Immature natural killer cell (primary cell): Measurements from ENCODE around the gene NOL3. TPM values are rescaled to one million over a fixed set of nuclear protein-coding genes. Genes with fewer than 3 reads are reported as not detected.

Experiments used
- DNase-seq, 3 donors: peaks; one replicate each; pipeline ENCODE4 v3.0.0; 2022; ENCODE audit warnings: mixed read lengths in 1 of 3
- H3K27ac Mint-ChIP-seq, 6 donors: one replicate each; pipeline ENCODE4 v1.8.0; 2020; ENCODE audit warnings: mixed read lengths in 6 of 6, mild to moderate bottlenecking in 5 of 6, inconsistent platforms in 4 of 6, moderate library complexity in 3 of 6
- H3K27me3 Mint-ChIP-seq, 3 donors: one replicate each; pipeline ENCODE4 v1.8.0; 2020 to 2021; ENCODE audit warnings: low read depth in 3 of 3, mild to moderate bottlenecking in 3 of 3, mixed read lengths in 3 of 3, moderate library complexity in 3 of 3, inconsistent platforms in 1 of 3
- H3K36me3 Mint-ChIP-seq, 3 donors: one replicate each; pipeline ENCODE4 v1.8.0; 2020; ENCODE audit warnings: mixed read lengths in 3 of 3, inconsistent platforms in 2 of 3, mild to moderate bottlenecking in 2 of 3
- H3K4me1 Mint-ChIP-seq, 2 donors: one replicate each; pipeline ENCODE4 v1.8.0; 2020; ENCODE audit warnings: inconsistent platforms in 2 of 2, mild to moderate bottlenecking in 2 of 2, mixed read lengths in 2 of 2, moderate library complexity in 1 of 2
- H3K4me3 Mint-ChIP-seq, 5 donors: one replicate each; pipeline ENCODE4 v1.8.0; 2020; ENCODE audit warnings: mild to moderate bottlenecking in 5 of 5, mixed read lengths in 5 of 5, inconsistent platforms in 3 of 5, moderate library complexity in 3 of 5
- H3K9me3 Mint-ChIP-seq, 6 donors: one replicate each; pipeline ENCODE4 v1.8.0; 2020; ENCODE audit warnings: mild to moderate bottlenecking in 6 of 6, mixed read lengths in 6 of 6, inconsistent platforms in 4 of 6, moderate library complexity in 3 of 6
- polyA plus RNA-seq, 3 donors: library from polyadenylated mRNA; unstranded; fragments of 300-500 nt; fragmentation: Illumina TruSeq; gene quantifications; one replicate each; pipeline ENCODE4 v1.2.3, GENCODE V29; 2021

NOL3 gene
- polyA plus RNA-seq, 3 donors from 2014 or later: 0.18 to 0.47 TPM; not detected in 1

- Mint-ChIP-seq H3K4me1 (peaks cover 10% of the 10 kb centered on the region in 2 donors), H3K4me3 (peak within 1 kb of the TSS in 4 of 5 donors; percentile 4 to 74 (median 40)), H3K27me3 (peaks cover 2 to 9% (median 7%) of the 10 kb centered on the region in 3 donors), H3K9me3 (no peaks in the 10 kb centered on the region), H3K36me3 (no peaks in the 10 kb centered on the region), H3K27ac (peak within 1 kb of the TSS in 1 of 6 donors; percentile 45)
- peak; percentile 93 to 96 (median 95) for DNase-seq
Measured at GRCh38 chr16:67183627-67184452, 13.5 kb downstream of the NOL3 start, which contains the start of gene MATCAP1. MATCAP1 (minus strand) TSS chr16:67183963; CDS start chr16:67180610, 3,353 bp downstream.

- Mint-ChIP-seq H3K27ac (no peak overlapping the region), H3K4me1 (peaks cover 10% of the 10 kb centered on the region in 2 donors), H3K27me3 (peaks cover 2 to 11% (median 7%) of the 10 kb centered on the region in 3 donors), H3K9me3 (no peaks in the 10 kb centered on the region), H3K4me3 (peak overlapping the region in 4 of 5 donors; percentile 4 to 74 (median 40)), H3K36me3 (no peaks in the 10 kb centered on the region)
- DNase-seq: no peak
Measured at GRCh38 chr16:67184453-67184994, 14.2 kb downstream of the NOL3 start.

GRCh38 chr16:67184995-67185650 lies 14.8 kb downstream of the NOL3 start:
- Mint-ChIP-seq H3K27me3 (peaks cover 2 to 7% (median 7%) of the 10 kb centered on the region in 3 donors), H3K36me3 (no peaks in the 10 kb centered on the region), H3K9me3 (no peaks in the 10 kb centered on the region), H3K4me3 (peak overlapping the region; percentile 88 to 93 (median 91)), H3K27ac (peak overlapping the region; percentile 30 to 82 (median 56)), H3K4me1 (peaks cover 10% of the 10 kb centered on the region in 2 donors)
- peak; percentile 79 to 82 (median 79) for DNase-seq

- H3K36me3 Mint-ChIP-seq: no peaks in the 10 kb centered on the region
- no peak for DNase-seq
- peak overlapping the region; percentile 88 to 93 (median 91) for H3K4me3 Mint-ChIP-seq
- peak overlapping the region in 2 of 6 donors; percentile 40 to 82 for H3K27ac Mint-ChIP-seq
- H3K4me1 Mint-ChIP-seq: peaks cover 10% of the 10 kb centered on the region in 2 donors
- H3K27me3 Mint-ChIP-seq: peaks cover 4 to 7% (median 7%) of the 10 kb centered on the region in 3 donors
- H3K9me3 Mint-ChIP-seq: no peaks in the 10 kb centered on the region
Measured at GRCh38 chr16:67185651-67186134, 15.4 kb downstream of the NOL3 start.

GRCh38 chr16:67186550-67186950 lies 16.2 kb downstream of the NOL3 start:
- Mint-ChIP-seq H3K36me3 (no peaks in the 10 kb centered on the region), H3K27ac (no peak overlapping the region), H3K9me3 (no peaks in the 10 kb centered on the region), H3K27me3 (peaks cover 4 to 7% (median 7%) of the 10 kb centered on the region in 3 donors), H3K4me1 (peaks cover 13 to 15% of the 10 kb centered on the region in 2 donors), H3K4me3 (no peak overlapping the region)
- no peak for DNase-seq

- no peak overlapping the region for H3K4me3 Mint-ChIP-seq
- no peaks in the 10 kb centered on the region for H3K9me3 Mint-ChIP-seq
- peaks cover 17 to 21% of the 10 kb centered on the region in 2 donors for H3K4me1 Mint-ChIP-seq
- no peak for DNase-seq
- H3K36me3 Mint-ChIP-seq: no peaks in the 10 kb centered on the region
- peaks cover 7 to 8% (median 7%) of the 10 kb centered on the region in 3 donors for H3K27me3 Mint-ChIP-seq
- H3K27ac Mint-ChIP-seq: no peak overlapping the region
Measured at GRCh38 chr16:67187175-67187890, 17.0 kb downstream of the NOL3 start.

- no peak for DNase-seq
- peaks cover 27 to 31% of the 10 kb centered on the region in 2 donors for H3K4me1 Mint-ChIP-seq
- no peaks in the 10 kb centered on the region for H3K9me3 Mint-ChIP-seq
- H3K4me3 Mint-ChIP-seq: no peak overlapping the region
- H3K27me3 Mint-ChIP-seq: peaks cover 7 to 8% (median 7%) of the 10 kb centered on the region in 3 donors
- no peak overlapping the region for H3K27ac Mint-ChIP-seq
- no peaks in the 10 kb centered on the region for H3K36me3 Mint-ChIP-seq
Measured at GRCh38 chr16:67188323-67188722, 18.0 kb downstream of the NOL3 start.

GRCh38 chr16:67188798-67189197 lies 18.5 kb downstream of the NOL3 start:
- H3K27me3 Mint-ChIP-seq: peaks cover 7 to 10% (median 7%) of the 10 kb centered on the region in 3 donors
- H3K4me3 Mint-ChIP-seq: no peak overlapping the region
- DNase-seq: no peak
- no peaks in the 10 kb centered on the region for H3K36me3 Mint-ChIP-seq
- peaks cover 32 to 36% of the 10 kb centered on the region in 2 donors for H3K4me1 Mint-ChIP-seq
- no peaks in the 10 kb centered on the region for H3K9me3 Mint-ChIP-seq
- H3K27ac Mint-ChIP-seq: no peak overlapping the region

GRCh38 chr16:67190041-67190440 lies 19.7 kb downstream of the NOL3 start, which contains the start of gene EXOC3L1:
EXOC3L1 (minus strand) TSS chr16:67190136; CDS start chr16:67189676, 460 bp downstream.
- Mint-ChIP-seq H3K27ac (no peak within 1 kb of the TSS), H3K4me3 (peak within 1 kb of the TSS in 2 of 5 donors; percentile 88 to 91), H3K27me3 (peaks cover 7 to 10% (median 7%) of the 10 kb centered on the region in 3 donors)

GRCh38 chr16:67190448-67191399 lies 20.4 kb downstream of the NOL3 start:
- no peak for DNase-seq
- peaks cover 2 to 9% (median 5%) of the 10 kb centered on the region in 3 donors for H3K27me3 Mint-ChIP-seq
- peak overlapping the region in 3 of 5 donors; percentile 88 to 91 (median 88) for H3K4me3 Mint-ChIP-seq
- no peaks in the 10 kb centered on the region for H3K9me3 Mint-ChIP-seq
- H3K36me3 Mint-ChIP-seq: peaks cover 0 to 3% (median 0%) of the 10 kb centered on the region in 3 donors
- H3K4me1 Mint-ChIP-seq: peaks cover 32 to 35% of the 10 kb centered on the region in 2 donors
- no peak overlapping the region for H3K27ac Mint-ChIP-seq

More at GRCh38 chr16:67190041-67190440, 19.7 kb downstream of the NOL3 start, which contains the start of gene EXOC3L1:
- no peaks in the 10 kb centered on the region for H3K36me3 Mint-ChIP-seq
- DNase-seq: no peak
- H3K4me1 Mint-ChIP-seq: peaks cover 39% of the 10 kb centered on the region in 2 donors
- H3K9me3 Mint-ChIP-seq: no peaks in the 10 kb centered on the region

GRCh38 chr16:67191411-67191994 lies 21.2 kb downstream of the NOL3 start:
- Mint-ChIP-seq H3K4me1 (peaks cover 35 to 41% of the 10 kb centered on the region in 2 donors), H3K27ac (peak overlapping the region; percentile 57 to 93 (median 87)), H3K4me3 (peak overlapping the region; percentile 88 to 92 (median 88)), H3K36me3 (peaks cover 6 to 11% (median 6%) of the 10 kb centered on the region in 3 donors), H3K27me3 (peaks cover 1 to 9% (median 5%) of the 10 kb centered on the region in 3 donors), H3K9me3 (no peaks in the 10 kb centered on the region)
- DNase-seq: no peak
